Measurements from ENCODE around the gene ZEB2. TPM values are rescaled to one million over a fixed set of nuclear protein-coding genes. Genes with fewer than 3 reads are reported as not detected.

The ZEB2 gene
- polyA plus RNA-seq, 3 donors: 110 to 132 (median 126) TPM

- no peak for DNase-seq
These were observed 66.3 kb downstream of the ZEB2 start for GRCh38 chr2:144453486-144454158.

GRCh38 chr2:144452989-144453336 is 67.0 kb downstream of the ZEB2 start:
- no peak for DNase-seq

- DNase-seq: peak; percentile 56
These were observed 67.5 kb downstream of the ZEB2 start for GRCh38 chr2:144452169-144452988.

GRCh38 chr2:144451443-144451842 is 68.5 kb downstream of the ZEB2 start:
- DNase-seq: no peak

GRCh38 chr2:144449028-144449406 is 70.9 kb downstream of the ZEB2 start:
- DNase-seq: peak; percentile 44

- no peak for DNase-seq
These were observed 71.4 kb downstream of the ZEB2 start for GRCh38 chr2:144448389-144449027.

GRCh38 chr2:144447535-144447934 is 72.4 kb downstream of the ZEB2 start:
- no peak for DNase-seq

GRCh38 chr2:144446136-144446535 is 73.8 kb downstream of the ZEB2 start:
- DNase-seq: no peak

GRCh38 chr2:144445196-144445595 is 74.7 kb downstream of the ZEB2 start:
- no peak for DNase-seq

GRCh38 chr2:144443837-144444817 is 75.8 kb downstream of the ZEB2 start:
- DNase-seq: no peak

GRCh38 chr2:144441711-144442141 is 78.2 kb downstream of the ZEB2 start:
- no peak for DNase-seq

- DNase-seq: no peak
These were observed 79.9 kb downstream of the ZEB2 start for GRCh38 chr2:144439993-144440392.

- DNase-seq: no peak
These were observed 80.9 kb downstream of the ZEB2 start for GRCh38 chr2:144438801-144439631.

GRCh38 chr2:144437636-144438035 is 82.3 kb downstream of the ZEB2 start:
- no peak for DNase-seq

GRCh38 chr2:144434425-144435222 is 85.3 kb downstream of the ZEB2 start:
- no peak for DNase-seq

GRCh38 chr2:144432921-144433320 is 87.0 kb downstream of the ZEB2 start:
- no peak for DNase-seq

GRCh38 chr2:144431998-144432397 is 87.9 kb downstream of the ZEB2 start:
- DNase-seq: no peak

GRCh38 chr2:144431392-144431783 is 88.5 kb downstream of the ZEB2 start:
- no peak for DNase-seq

- DNase-seq: peak; percentile 81
These were observed 89.1 kb downstream of the ZEB2 start for GRCh38 chr2:144430722-144431391.

All from renal pelvis (tissue), 4 donors.